Renal cortical epithelial cell (primary cell): ENCODE results near the gene ITGA6. TPM values are rescaled to one million over a fixed set of nuclear protein-coding genes. Genes with fewer than 3 reads are reported as not detected.
"Not testable (repeated sequence)": the region's sequence is repeated elsewhere in the genome, so short reads cannot be mapped to it uniquely, and the experiment has no call there.

Source experiments
- DNase-seq: peaks from one replicate; pipeline ENCODE4 v3.0.0-alpha.2; 2011; ENCODE audit warnings: low read depth
- total RNA-seq: library from RNA; depleted of rRNA; stranded (reverse); fragments of >200 nt; gene quantifications from 2 replicates; pipeline ENCODE4 v1.2.3, GENCODE V29; 2014

The ITGA6 gene
- total RNA-seq, 1 donor from 2014 or later = 16.6 TPM

DNA sequence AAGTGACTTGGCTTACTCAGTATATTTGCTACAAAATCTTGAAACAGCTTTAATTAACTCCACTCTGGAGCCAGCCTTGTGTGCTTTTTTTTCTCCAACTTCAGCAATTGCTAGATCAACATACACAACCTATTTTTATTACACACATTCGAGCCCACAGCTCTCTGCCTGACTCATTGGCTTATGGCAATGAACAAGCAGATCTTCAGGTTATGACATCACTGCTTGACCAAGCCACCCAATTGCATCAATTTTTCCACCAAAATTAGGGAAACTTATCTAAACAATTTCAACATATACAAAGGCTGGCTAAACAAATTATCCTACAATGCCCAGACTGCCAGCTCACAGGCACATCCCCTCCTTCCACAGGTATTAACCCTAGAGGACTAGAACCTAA is 88.9 kb downstream of the ITGA6 start:
- peak; percentile 11 for DNase-seq

DNA sequence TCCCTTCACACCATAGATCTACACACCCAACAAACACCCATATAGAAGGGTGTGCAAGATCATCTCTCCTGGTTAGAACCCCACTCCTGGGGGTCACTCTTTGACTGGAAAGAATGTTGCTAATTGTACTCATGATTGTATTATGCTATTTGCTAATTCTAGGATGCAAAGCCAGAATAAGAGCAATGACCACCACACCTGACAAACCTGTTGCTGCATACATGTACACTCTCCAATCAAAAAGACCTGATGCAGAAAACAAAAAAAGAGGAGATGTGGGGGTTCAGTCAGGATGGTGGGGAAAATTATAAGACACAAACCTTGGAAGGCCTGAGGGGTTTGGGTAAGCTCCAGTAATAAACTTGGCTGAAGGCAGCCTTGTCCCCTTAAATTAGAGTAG is 91.6 kb downstream of the ITGA6 start:
- DNase-seq = no peak

DNA sequence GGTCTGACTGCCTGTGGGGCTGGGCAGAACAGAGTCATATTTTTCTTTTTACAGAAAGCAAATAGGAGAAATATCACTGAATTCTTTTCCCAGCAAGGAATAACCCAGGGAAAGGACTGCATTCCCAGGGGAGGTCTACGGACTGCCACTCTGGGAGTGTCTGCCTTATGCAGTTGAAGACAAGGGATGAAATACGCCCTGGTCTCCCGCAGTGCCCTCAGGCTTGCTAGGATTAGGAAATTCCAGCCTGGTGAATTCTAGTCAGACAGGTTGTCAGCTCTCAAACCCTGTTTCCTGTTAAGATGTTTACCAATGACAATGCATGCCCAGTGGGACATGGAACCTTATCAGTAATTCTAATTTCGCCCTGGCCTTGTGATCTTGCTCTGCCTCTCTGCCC is 98.2 kb downstream of the ITGA6 start:
- no peak for DNase-seq

DNA sequence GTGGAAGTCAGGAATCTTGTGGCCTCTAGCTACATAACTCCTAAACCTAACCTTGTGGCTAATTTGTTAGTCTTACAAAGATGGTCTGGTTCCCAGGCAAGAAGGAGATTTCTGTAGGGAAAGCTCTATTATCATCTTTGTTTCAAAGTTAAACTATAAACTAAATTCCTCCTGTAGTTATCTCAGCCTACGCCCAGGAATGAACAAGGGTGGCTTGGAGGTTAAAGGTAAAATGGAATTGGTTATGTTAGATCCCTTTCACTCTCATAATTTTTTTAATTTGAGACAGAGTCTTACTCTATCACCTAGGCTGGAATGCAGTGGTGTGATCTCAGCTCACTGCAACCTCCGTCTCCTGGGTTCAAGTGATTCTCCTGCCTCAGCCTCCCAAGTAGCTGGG is 103.9 kb downstream of the ITGA6 start:
- no peak for DNase-seq

DNA sequence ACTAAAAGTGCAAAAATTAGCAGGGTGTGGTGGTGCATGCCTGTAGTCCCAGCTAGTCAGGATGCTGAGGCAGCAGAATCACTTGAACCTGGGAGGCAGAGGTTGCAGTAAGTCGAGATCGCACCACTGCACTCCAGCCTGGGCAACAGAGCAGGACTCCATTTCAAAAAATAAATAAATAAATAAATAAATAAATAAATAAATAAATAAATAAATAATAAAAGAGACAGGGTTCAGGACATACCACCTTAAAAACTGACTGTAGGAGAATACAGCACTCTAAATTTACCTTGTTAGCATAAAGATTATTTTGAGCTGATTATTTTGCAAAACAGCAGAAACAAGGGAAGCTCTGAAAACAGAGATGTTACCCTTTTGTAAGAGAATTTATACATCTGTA is 105.1 kb downstream of the ITGA6 start:
- not testable (repeated sequence) for DNase-seq

DNA sequence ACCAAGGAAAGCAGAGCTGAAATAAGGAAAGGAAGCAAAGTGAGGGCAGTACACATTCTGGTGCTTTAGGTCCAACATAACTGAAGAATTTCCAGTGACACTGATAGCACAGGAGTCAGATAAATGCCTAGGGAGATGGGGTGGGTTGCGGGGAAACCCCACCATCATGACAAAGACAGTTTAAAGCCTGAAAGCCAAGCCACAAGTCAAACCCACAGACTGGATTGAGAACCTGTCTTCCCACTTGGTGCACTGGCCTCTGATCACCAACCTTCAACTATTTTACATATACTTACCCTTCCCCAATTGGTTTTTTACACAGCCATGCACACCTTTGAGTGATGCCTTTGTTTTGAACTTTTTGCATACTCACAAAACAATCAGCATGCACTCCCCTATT is 106.3 kb downstream of the ITGA6 start:
- no peak for DNase-seq

DNA sequence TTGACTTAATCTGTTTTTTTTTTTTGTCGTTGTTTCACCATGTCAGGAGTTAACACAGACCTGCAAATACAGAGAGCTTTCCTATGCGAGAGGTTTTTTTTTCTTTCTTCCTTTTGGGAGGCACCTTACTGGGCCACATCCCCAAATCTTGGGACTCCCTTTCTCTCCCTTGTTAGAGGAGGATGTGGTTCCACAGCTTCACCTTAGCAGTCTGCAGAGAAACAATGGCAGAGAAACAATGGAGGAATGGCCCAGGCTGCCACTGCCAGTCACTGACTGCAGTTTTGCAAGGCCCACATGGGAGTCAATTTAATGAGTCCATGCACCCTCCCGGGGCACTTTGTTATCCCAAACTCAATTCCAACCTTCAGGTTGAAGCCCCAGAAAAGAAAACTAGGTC is 107.7 kb downstream of the ITGA6 start:
- DNase-seq = no peak

DNA sequence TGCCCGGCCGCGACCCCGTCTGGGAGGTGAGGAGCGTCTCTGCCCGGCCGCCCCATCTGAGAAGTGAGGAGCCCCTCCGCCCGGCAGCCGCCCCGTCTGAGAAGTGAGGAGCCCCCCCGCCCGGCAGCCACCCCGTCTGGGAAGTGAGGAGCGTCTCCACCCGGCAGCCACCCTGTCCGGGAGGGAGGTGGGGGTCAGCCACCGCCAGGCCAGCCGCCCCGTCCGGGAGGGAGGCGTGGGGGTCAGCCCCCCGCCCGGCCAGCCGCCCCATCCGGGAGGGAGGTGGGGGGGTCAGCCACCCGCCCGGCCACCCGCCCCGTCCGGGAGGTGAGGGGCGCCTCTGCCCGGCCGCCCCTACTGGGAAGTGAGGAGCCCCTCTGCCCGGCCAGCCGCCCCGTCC is 110.5 kb downstream of the ITGA6 start:
- DNase-seq = not testable (repeated sequence)

DNA sequence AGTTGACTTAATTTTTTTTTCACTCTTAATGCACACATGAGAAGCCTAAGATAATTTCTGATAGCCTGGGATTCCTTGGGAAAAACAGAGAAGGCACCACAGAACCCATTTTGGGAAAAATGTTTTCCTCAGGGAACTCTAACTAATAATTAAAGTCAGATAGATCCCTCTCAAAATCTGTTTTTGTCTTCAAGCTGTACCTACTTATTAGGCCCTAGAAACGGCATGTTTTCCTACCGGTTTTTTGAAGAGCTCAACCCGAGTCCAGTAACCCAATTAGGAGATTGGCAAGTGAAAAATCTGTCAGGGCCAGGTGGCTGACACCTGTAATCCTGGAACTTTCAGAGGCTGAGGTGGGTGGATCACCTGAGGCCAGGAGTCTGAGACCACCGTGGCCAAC is 112.4 kb downstream of the ITGA6 start:
- no peak for DNase-seq

DNA sequence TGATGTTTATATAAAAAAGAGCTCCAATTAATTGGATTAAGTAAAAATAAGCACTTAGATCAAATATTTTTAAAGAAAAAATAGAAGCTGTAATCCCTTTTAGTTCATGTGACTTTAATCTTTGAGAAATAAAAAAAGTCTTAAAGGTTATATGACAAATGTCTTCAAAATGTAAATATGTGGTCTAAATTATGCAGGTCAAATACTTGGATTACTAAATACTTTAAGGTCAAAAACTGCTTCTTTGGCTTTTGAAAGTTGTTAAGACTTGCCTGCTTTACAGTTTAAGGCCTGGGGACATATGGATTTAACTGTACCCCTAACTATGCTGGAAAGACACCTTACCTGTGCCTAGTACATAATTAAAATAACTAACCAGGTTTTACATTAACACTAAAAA is 113.0 kb downstream of the ITGA6 start:
- DNase-seq = no peak

DNA sequence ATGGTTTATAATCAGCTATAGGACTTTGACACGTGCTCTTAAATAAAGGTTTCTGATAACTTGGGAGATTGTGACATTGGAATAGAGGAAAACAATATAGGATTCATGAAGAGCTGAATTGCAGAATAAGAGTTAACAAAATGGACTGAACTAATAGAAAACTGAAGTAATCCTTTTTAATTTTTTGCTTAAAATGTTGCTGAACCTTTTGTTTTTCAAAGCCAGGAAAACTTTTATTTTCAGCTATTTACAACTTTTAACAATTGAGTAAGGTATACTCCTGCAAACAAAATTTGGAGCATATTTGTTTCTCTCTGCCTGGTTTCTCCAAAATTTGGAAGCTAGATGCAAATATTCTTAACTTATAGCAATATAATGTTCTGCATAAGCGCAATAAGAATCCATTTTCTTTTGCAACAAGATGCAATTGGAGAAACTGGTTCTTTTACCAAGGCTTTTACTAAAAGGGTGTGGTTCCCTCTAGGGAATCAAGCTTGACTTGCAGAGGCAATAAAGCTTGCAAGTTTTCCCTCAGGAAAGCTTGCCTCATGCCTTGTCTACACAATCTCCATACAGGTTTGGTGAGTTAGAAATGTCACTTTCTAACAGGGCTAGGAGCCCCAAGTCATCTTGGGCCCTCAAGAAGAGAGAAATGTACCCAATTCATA is 118.2 kb downstream of the ITGA6 start:
- DNase-seq = no peak

DNA sequence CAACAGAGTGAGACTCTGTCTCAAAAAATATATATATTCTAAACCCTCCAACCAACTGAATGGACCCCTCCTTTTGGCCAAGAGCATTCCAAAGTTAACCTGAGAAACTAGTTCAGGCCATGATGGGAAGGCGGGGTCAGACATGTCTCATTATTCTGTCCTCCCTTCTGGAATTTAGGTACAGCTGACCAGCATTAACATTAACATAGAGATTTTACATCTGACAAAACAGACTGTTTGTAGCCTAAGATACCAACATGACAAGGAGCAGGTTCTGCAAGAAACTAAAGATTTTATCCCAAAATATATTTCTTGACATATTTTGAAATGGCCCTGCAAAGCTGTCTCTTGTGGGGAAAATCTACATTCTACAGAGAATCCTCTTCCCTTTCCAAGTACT is 121.7 kb downstream of the ITGA6 start:
- DNase-seq = no peak

DNA sequence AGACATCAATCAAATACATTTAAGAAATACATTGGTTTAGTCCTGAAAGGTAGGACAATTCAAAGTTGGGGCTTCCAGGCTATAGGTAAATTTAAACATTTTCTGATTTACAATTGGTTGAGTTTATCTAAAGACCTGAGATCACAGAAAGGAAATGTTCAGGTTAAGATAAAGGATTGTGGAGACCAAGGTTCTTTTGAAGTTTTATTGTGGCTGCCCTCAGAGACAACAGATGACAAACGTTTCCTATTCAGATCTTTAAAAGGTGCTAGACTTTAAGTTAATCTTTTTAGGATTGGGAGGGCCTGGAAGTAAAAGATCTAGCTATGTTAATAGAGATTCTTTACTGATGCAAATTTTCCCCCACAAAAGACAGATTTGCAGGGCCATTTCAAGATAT is 122.4 kb downstream of the ITGA6 start:
- not testable (repeated sequence) for DNase-seq

DNA sequence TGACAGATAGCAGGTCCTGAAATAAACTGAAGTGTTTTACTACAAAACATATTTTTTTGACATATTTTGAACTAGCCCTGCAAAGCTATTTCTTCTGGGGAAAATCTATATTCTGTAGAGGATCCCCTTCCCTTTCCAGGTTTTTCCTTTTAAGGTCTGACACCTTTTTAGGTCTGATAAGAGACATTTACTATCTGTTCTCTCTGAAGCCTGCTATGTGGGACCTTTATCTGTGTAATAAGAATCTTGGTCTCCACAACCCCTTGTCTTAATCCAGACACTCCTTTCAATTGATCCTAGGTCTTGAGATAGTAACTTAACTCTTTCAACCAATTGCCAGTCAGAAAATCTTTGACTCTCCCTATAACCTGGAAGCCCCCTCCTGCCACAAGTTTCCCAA is 123.0 kb downstream of the ITGA6 start:
- no peak for DNase-seq

DNA sequence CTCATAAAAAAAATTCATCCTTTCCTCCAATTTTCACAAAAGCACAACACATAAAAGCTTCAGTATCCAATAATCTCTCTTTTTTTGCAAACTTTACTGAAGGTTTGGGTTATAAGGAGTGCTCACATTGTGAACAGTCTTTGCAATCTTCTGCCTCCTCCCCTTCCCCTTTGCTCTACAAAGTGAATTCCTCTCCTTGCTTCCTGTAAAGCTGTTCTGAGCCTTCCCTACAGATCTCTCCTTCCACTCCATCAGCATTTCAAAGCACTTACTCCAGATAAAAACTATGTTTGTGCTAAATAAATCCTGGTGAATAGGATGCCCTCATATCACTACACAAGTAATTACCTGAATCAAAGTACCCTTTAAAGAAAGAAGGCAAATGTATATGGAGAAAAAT is 123.9 kb downstream of the ITGA6 start:
- no peak for DNase-seq

DNA sequence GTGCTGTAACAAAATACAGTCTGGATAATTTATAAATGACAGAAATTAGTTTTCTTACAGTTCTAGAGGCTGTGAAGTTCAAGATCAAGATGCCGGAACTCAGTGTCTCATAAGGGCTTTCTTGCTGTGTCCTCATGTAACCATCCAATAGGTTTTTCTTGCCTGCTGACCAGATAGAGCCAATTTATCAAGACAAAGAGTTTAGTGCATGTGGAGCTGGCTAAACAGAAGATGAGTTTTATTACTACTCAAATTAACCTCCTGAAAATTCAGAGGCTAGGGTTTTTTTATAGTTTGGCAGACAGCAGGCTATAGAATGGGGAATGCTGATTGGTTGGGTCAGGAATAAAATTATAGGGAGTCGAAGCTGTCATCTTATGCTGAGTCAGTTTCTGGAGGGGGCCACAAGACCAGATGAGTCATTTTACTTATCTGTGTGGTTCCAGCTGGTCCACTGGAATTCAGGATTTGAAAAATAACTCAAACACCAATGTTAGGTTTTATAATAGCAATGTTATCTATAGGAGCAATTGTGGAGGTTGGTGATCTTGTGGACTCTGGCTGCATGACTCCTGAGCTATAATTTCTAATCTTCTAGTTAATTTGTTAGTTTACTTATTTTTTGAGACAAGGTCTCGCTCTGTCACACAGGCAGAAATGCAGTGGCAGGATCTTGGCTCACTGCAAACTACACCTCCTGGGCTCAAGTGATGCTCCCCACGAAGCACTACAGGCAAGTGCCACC is 125.3 kb downstream of the ITGA6 start:
- peak; percentile 63 for DNase-seq

DNA sequence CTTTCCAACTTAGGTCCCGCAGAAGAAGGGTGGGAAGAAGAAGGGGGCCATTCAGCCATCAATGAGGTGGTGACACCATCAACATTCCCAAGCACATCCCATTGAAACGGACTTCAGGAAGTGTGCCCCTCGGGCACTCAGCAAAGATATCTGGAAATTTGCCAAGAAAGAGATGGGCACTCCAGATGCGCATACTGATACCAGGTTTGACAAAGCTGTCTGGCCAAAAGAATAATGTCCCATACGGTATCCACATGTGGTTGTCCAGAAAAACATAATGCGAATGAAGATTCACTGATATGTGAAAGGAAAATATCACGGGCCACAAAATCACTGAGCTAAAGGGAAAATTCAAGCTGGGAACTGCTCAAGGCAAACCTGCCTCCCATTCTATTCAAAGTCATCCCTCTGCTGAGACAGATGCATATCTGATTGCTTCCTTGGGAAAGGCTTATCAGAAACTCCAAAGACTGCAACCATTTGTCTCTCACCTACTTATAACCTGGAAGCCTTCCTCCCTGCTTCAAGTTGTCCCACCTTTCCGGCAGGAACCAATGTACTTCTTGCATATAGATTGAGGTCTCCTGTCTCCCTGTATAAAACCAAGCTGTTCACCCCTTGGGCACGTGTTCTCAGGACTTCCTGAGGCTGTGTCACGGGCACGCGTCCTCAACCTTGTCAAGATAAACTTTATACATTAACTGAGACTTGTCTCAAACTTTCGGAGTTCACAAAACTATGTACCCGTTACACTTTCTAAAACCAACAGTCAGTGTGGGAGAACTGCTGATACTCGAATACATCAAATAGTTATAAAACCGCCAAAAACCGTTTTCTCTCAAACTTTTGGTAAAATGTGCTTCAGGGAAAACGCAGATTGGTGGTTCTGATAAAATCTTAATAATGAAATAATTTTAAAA is 127.2 kb downstream of the ITGA6 start:
- no peak for DNase-seq

DNA sequence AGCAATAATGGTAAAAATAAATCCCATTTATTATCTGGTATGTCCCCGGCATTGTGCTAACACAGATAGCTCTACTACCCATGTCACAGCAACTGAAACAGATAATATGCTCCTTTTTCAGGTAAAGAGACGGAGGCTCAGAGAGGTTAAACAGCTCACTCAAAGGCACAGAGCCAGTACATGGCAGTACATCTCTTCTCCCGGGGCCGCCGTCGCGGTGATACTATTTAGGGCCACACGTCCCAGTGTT is 127.8 kb downstream of the ITGA6 start:
- DNase-seq = no peak

Other genes with a start within 250 kb of the ITGA6 start
- 19.5 and 30.7 TPM in 2 replicates for gene PDK1, start 128.5 kb downstream of the ITGA6 start, total RNA-seq